22Rv1 (cell line): ENCODE measurements around the gene SAMD7.

Source experiments
- ZFX ChIP-seq: fragments of 450-650 bp; IDR thresholded peaks from 2 replicates; pipeline ENCODE4 v1.6.1; 2017; ENCODE audit warnings: antibody characterized with exemption, borderline replicate concordance
- TF ChIP-seq, protein P1 (sequence below): fragments of 450-650 bp; IDR thresholded peaks from 2 replicates; pipeline ENCODE4 v1.5.1; 2017; ENCODE audit warnings: mild to moderate bottlenecking

DNA sequence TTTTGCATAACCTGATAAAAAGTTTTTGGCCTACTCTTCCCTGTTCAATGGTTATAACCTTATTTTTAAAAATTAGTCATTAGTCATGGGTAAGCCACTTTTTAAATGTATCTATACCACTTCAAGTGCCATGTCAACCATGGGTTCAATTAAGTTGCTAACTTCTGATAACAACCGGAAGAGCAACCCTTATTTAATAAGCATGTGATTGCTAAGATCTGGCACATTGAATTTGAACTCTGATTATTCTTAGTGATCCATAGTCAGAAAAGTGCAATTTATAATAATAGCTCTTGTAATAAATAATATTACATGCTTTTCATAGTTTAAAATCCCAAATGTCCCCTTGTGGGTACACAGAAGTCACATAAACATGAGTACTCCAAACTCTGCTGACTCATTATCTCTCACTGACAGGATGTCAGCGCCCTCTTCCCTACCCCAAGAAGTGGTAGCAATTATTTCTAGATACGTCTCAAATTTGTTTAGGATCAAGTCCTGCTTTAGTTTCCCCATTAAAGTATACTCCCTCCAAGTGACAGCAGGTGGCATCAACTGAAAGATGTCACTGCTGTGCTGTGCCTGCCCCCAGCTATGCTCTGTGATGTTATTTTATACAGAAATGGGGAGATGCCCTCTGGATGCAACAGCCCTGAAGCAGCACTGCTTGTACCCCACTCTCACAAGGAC, 18.6 kb downstream of the SAMD7 start:
- TF ChIP-seq, protein P1, sequence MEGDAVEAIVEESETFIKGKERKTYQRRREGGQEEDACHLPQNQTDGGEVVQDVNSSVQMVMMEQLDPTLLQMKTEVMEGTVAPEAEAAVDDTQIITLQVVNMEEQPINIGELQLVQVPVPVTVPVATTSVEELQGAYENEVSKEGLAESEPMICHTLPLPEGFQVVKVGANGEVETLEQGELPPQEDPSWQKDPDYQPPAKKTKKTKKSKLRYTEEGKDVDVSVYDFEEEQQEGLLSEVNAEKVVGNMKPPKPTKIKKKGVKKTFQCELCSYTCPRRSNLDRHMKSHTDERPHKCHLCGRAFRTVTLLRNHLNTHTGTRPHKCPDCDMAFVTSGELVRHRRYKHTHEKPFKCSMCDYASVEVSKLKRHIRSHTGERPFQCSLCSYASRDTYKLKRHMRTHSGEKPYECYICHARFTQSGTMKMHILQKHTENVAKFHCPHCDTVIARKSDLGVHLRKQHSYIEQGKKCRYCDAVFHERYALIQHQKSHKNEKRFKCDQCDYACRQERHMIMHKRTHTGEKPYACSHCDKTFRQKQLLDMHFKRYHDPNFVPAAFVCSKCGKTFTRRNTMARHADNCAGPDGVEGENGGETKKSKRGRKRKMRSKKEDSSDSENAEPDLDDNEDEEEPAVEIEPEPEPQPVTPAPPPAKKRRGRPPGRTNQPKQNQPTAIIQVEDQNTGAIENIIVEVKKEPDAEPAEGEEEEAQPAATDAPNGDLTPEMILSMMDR, result no peak
- no peak for TF ChIP-seq ZFX
